IMR-90 (cell line): Measurements from ENCODE around the gene APCDD1. TPM values are rescaled to one million over a fixed set of nuclear protein-coding genes. Genes with fewer than 3 reads are reported as not detected.

Source experiments
- ATAC-seq: fragments of 200-7000 bp; cut with Tn5 transposase; 2 replicates; pipeline ENCODE4 v1.9.1; 2020; ENCODE audit warnings: low read depth, mild to moderate bottlenecking, moderate library complexity
- BruUV-seq: library from RNA; stranded (reverse); fragments of 400-500 nt; replicated peaks from 2 replicates; lab custom pipeline; 2021; lab: Mats Ljungman, UMichigan
- CTCF ChIA-PET: fragments of 300-600 bp; formaldehyde crosslinking; extraction: SDS; loops from one replicate; lab custom pipeline; 2021; ENCODE audit warnings: antibody characterized with exemption; lab: Yijun Ruan, JAX
- POLR2A ChIA-PET: fragments of 300-600 bp; sonication (Branson Sonifier 250); formaldehyde crosslinking; loops from one replicate; lab custom pipeline; 2022; ENCODE audit warnings: antibody characterized with exemption; ENCODE audit not compliant: unreplicated experiment; lab: Charles Lee
- DNase-seq: peaks from one replicate; pipeline ENCODE4 v3.0.0; 2013
- H2AFZ ChIP-seq: replicated peaks from 2 replicates; pipeline ENCODE3; 2013; ENCODE audit warnings: low read length, mild to moderate bottlenecking; ENCODE audit not compliant: poor library complexity
- H2AK5ac ChIP-seq: 2 replicates; pipeline ENCODE4 v1.6.1; 2013; ENCODE audit warnings: low read depth, low read length, inconsistent platforms
- H2AK9ac ChIP-seq: replicated peaks from 2 replicates; pipeline ENCODE3; 2013; ENCODE audit warnings: mild to moderate bottlenecking, low read depth, low read length, moderate library complexity; ENCODE audit not compliant: poor library complexity
- H2BK120ac ChIP-seq: 2 replicates; pipeline ENCODE4 v1.6.1; 2013; ENCODE audit warnings: low read depth, low read length, inconsistent platforms
- H2BK15ac ChIP-seq: 3 replicates; pipeline ENCODE4 v1.6.1; 2013; ENCODE audit warnings: low read depth, low read length, inconsistent platforms
- H2BK20ac ChIP-seq: 2 replicates; pipeline ENCODE4 v1.6.1; 2013; ENCODE audit warnings: low read depth, mild to moderate bottlenecking, inconsistent platforms, low read length, moderate library complexity
- H2BK5ac ChIP-seq: 2 replicates; pipeline ENCODE4 v1.6.1; 2013; ENCODE audit warnings: mild to moderate bottlenecking, low read depth, low read length, inconsistent platforms; ENCODE audit not compliant: poor library complexity, severe bottlenecking
- H3K14ac ChIP-seq: replicated peaks from 2 replicates; pipeline ENCODE4 v1.6.1; 2013; ENCODE audit warnings: low read depth, low read length, inconsistent platforms
- H3K18ac ChIP-seq: 2 replicates; pipeline ENCODE4 v1.6.1; 2013; ENCODE audit warnings: low read depth, low read length, control low read depth
- H3K23ac ChIP-seq: 2 replicates; pipeline ENCODE4 v1.6.1; 2013; ENCODE audit warnings: low read depth, low read length, inconsistent platforms
- H3K27ac ChIP-seq: 2 replicates; pipeline ENCODE4 v1.5.1; 2013; ENCODE audit warnings: mild to moderate bottlenecking, control low read depth, low read length; ENCODE audit not compliant: insufficient read depth
- H3K27me3 ChIP-seq: 2 replicates; pipeline ENCODE4 v1.6.1; 2013; ENCODE audit warnings: low read length; ENCODE audit not compliant: control insufficient read depth, insufficient read depth
- H3K36me3 ChIP-seq: 2 replicates; pipeline ENCODE4 v1.6.1; 2013; ENCODE audit warnings: low read length, mixed read lengths; ENCODE audit not compliant: control insufficient read depth, insufficient read depth
- H3K4ac ChIP-seq: 2 replicates; pipeline ENCODE4 v1.6.1; 2013; ENCODE audit warnings: low read depth, low read length, inconsistent platforms
- H3K4me1 ChIP-seq: 2 replicates; pipeline ENCODE4 v1.6.1; 2013; ENCODE audit warnings: low read length, mixed read lengths; ENCODE audit not compliant: control insufficient read depth, insufficient read depth
- H3K4me2 ChIP-seq: 2 replicates; pipeline ENCODE4 v1.6.1; 2013; ENCODE audit warnings: low read depth, mild to moderate bottlenecking, control low read depth, low read length, moderate library complexity
- H3K4me3 ChIP-seq: 2 replicates; pipeline ENCODE4 v1.5.1; 2013; ENCODE audit warnings: low read depth, mild to moderate bottlenecking, control low read depth, low read length, moderate library complexity; ENCODE audit not compliant: insufficient read depth
- H3K56ac ChIP-seq: 2 replicates; pipeline ENCODE4 v1.6.1; 2013; ENCODE audit warnings: low read length, inconsistent platforms; ENCODE audit not compliant: insufficient read depth; ENCODE audit errors: extremely low read depth
- H3K79me1 ChIP-seq, 2 experiments: 2 replicates each; pipeline ENCODE4 v1.6.1; 2013; ENCODE audit warnings: low read length in 2 of 2, inconsistent platforms in 1 of 2, low read depth in 1 of 2
- H3K9ac ChIP-seq: 2 replicates; pipeline ENCODE4 v1.6.1; 2013; ENCODE audit warnings: low read depth, low read length, control low read depth
- H3K9me1 ChIP-seq: 2 replicates; pipeline ENCODE4 v1.6.1; 2013; ENCODE audit warnings: low read length, inconsistent platforms; ENCODE audit not compliant: insufficient read depth
- H3K9me3 ChIP-seq: 2 replicates; pipeline ENCODE4 v1.6.1; 2013; ENCODE audit warnings: low read length; ENCODE audit not compliant: control insufficient read depth, insufficient read depth
- H4K20me1 ChIP-seq: 2 replicates; pipeline ENCODE4 v1.6.1; 2013; ENCODE audit warnings: low read length, inconsistent platforms; ENCODE audit not compliant: insufficient read depth
- H4K5ac ChIP-seq: 2 replicates; pipeline ENCODE4 v1.6.1; 2013; ENCODE audit warnings: mild to moderate bottlenecking, low read depth, low read length, control low read depth
- H4K8ac ChIP-seq, 2 experiments: 2 replicates each; pipeline ENCODE4 v1.6.1; 2013; ENCODE audit warnings: low read depth in 2 of 2, low read length in 2 of 2, control low read depth in 1 of 2, inconsistent platforms in 1 of 2
- H4K91ac ChIP-seq: 2 replicates; pipeline ENCODE4 v1.6.1; 2013; ENCODE audit warnings: low read depth, low read length, inconsistent platforms; ENCODE audit not compliant: insufficient read depth
- BHLHE40 ChIP-seq: fragments of 150-350 bp; IDR thresholded peaks from 2 replicates; pipeline ENCODE4 v1.6.1; 2016; ENCODE audit warnings: mild to moderate bottlenecking, low read depth, low read length
- CEBPB ChIP-seq: IDR thresholded peaks from 2 replicates; pipeline ENCODE4 v1.6.1; 2012; ENCODE audit warnings: low read depth, low read length, improper control_type of control experiment
- CHD1 ChIP-seq: IDR thresholded peaks from 2 replicates; pipeline ENCODE4 v1.6.1; 2012; ENCODE audit warnings: low read depth, low read length, improper control_type of control experiment
- CTCF ChIP-seq: conservative IDR thresholded peaks from 2 replicates; pipeline ENCODE4 v1.5.1; 2012; ENCODE audit warnings: mild to moderate bottlenecking, low read depth, low read length, improper control_type of control experiment
- ELK1 ChIP-seq: fragments of 150-350 bp; IDR thresholded peaks from 2 replicates; pipeline ENCODE4 v1.6.1; 2016; ENCODE audit warnings: low read depth, mild to moderate bottlenecking, low read length, moderate library complexity, borderline replicate concordance
- MAFK ChIP-seq: IDR thresholded peaks from 2 replicates; pipeline ENCODE4 v1.6.1; 2012; ENCODE audit warnings: low read depth, low read length, improper control_type of control experiment
- MAZ ChIP-seq: IDR thresholded peaks from 2 replicates; pipeline ENCODE4 v1.6.1; 2012; ENCODE audit warnings: low read depth, mild to moderate bottlenecking, low read length, improper control_type of control experiment, moderate library complexity, borderline replicate concordance
- MXI1 ChIP-seq: IDR thresholded peaks from 2 replicates; pipeline ENCODE4 v1.6.1; 2012; ENCODE audit warnings: low read depth, mild to moderate bottlenecking, low read length, moderate library complexity, borderline replicate concordance
- POLR2A ChIP-seq: IDR thresholded peaks from 2 replicates; pipeline ENCODE4 v1.6.1; 2012; ENCODE audit warnings: mild to moderate bottlenecking, low read depth, low read length
- RAD21 ChIP-seq: IDR thresholded peaks from 2 replicates; pipeline ENCODE4 v1.6.1; 2012; ENCODE audit warnings: low read length, improper control_type of control experiment
- RFX5 ChIP-seq: IDR thresholded peaks from 2 replicates; pipeline ENCODE4 v1.8.0; 2012; ENCODE audit warnings: low read depth, mild to moderate bottlenecking, low read length, moderate library complexity
- SMC3 ChIP-seq: fragments of 150-350 bp; IDR thresholded peaks from 2 replicates; pipeline ENCODE4 v1.6.1; 2016; ENCODE audit warnings: low read depth, mild to moderate bottlenecking, antibody characterized with exemption, low read length, moderate library complexity
- WGBS, 2 experiments: methylation state at CpG; one replicate each; pipeline versions ENCODE4 v1.1.5 to v1.1.7; 2013; ENCODE audit warnings: missing lambda C conversion rate in 2 of 2; ENCODE audit not compliant: insufficient read length in 1 of 2; ENCODE audit errors: extremely low coverage in 2 of 2; 5-methylcytosine and 5-hydroxymethylcytosine counted together
- dilution Hi-C: fragments of 300-500 bp; cut with HindIII; formaldehyde crosslinking; loops from one replicate; pipeline ENCODE4 v1.14.3; 2018; ENCODE audit warnings: low sequenced_read_pairs; ENCODE audit not compliant: unreplicated experiment
- in situ Hi-C: fragments of 300-500 bp; cut with MboI; formaldehyde crosslinking; loops from 3 replicates; pipeline ENCODE4 v1.14.3; 2019; ENCODE audit warnings: low sequenced_read_pairs, inconsistent platforms, mixed read lengths
- intact Hi-C: fragments of 100-400 bp; cut with micrococcal nuclease; formaldehyde crosslinking; loops from 2 replicates; pipeline ENCODE4 v1.10.0; 2022
- polyA plus RNA-seq, 3 experiments: library from polyadenylated mRNA; depleted of rRNA; stranded (reverse); fragments of >200 nt; gene quantifications; 2 replicates each; pipeline ENCODE4 v1.2.3, GENCODE V29; 2012; ENCODE audit warnings: low replicate concordance in 1 of 3
- total RNA-seq: library from RNA; depleted of rRNA; stranded (reverse); fragments of >200 nt; gene quantifications from 2 replicates; pipeline ENCODE4 v1.2.3, GENCODE V29; 2012

Gene APCDD1
- total and polyA plus RNA-seq, 2 of the 4 experiments (the other 2 are of a cell fraction), result 1.1 to 2.2 TPM

- H3K36me3 ChIP-seq, result no peaks in the 10 kb centered on the region
- H3K14ac ChIP-seq, result no peak overlapping the region
- H2AK5ac ChIP-seq, result no peak overlapping the region
- no peak overlapping the region for H2AK9ac ChIP-seq
- WGBS, 2 experiments, result 100% methylated on average over 4 of the region's 8 CpGs; no CpG with 5 or more reads in 1 of the 2 experiments
- no peak overlapping the region for H4K91ac ChIP-seq
- no peak overlapping the region for H2AFZ ChIP-seq
- no peak overlapping the region for H3K18ac ChIP-seq
- H3K23ac ChIP-seq, result no peak overlapping the region
- in situ Hi-C loops, result no loop called here
- H3K4me3 ChIP-seq, result no peak overlapping the region
- intact Hi-C loops, result no loop called here
- no peak overlapping the region for H3K4me2 ChIP-seq
- no peak overlapping the region for H3K27ac ChIP-seq
- no peak overlapping the region for H2BK15ac ChIP-seq
- H2BK20ac ChIP-seq, result no peak overlapping the region
- H3K9me3 ChIP-seq, result no peaks in the 10 kb centered on the region
- no peak overlapping the region for H2BK120ac ChIP-seq
- DNase-seq (no peak), ATAC-seq (no peak)
- TF ChIP-seq MAZ (no peak), CTCF (no peak), RFX5 (no peak), SMC3 (no peak), MAFK (no peak), RAD21 (no peak), CEBPB (no peak), BHLHE40 (no peak), CHD1 (no peak), POLR2A (no peak), MXI1 (no peak), ELK1 (no peak)
- ChIA-PET POLR2A (no interaction called here), CTCF (interaction anchor here (0.9 kb wide), 1 partner anchor 9 kb away, joined by 3 read pairs; no protein-coding TSS in a partner anchor)
- H3K79me1 ChIP-seq, result no peaks in the 10 kb centered on the region
- H4K20me1 ChIP-seq, result no peaks in the 10 kb centered on the region
- peaks cover 5% of the 10 kb centered on the region; the same call in 1 of the 2 replicates for H3K4me1 ChIP-seq
- no TSS peak for BruUV-seq
- dilution Hi-C loops, result no loop called here
- no peak overlapping the region for H4K5ac ChIP-seq
- no peak overlapping the region for H2BK5ac ChIP-seq
- H3K27me3 ChIP-seq, result peaks cover 25% of the 10 kb centered on the region
- no peak overlapping the region for H3K56ac ChIP-seq
- H4K8ac ChIP-seq, result no peak overlapping the region
- H3K9ac ChIP-seq, result no peak overlapping the region
- no peak overlapping the region for H3K4ac ChIP-seq
- H3K9me1 ChIP-seq, result peaks cover 8% of the 10 kb centered on the region; the same call in 1 of the 2 replicates
Observed at GRCh38 chr18:10439898-10440297, 14.5 kb upstream of the APCDD1 start.
